HG03439 (cell line): ENCODE measurements around the gene CALM1.

Experiments used
- ATAC-seq: cut with Tn5 transposase; IDR thresholded peaks from one replicate; pipeline ENCODE4 v1.9.1; 2021; ENCODE audit warnings: mild to moderate bottlenecking, moderate library complexity; ENCODE audit not compliant: unreplicated experiment

The CALM1 gene

GRCh38 chr14:90407230-90407629 is 10.4 kb downstream of the CALM1 start:
- ATAC-seq = no peak

DNA sequence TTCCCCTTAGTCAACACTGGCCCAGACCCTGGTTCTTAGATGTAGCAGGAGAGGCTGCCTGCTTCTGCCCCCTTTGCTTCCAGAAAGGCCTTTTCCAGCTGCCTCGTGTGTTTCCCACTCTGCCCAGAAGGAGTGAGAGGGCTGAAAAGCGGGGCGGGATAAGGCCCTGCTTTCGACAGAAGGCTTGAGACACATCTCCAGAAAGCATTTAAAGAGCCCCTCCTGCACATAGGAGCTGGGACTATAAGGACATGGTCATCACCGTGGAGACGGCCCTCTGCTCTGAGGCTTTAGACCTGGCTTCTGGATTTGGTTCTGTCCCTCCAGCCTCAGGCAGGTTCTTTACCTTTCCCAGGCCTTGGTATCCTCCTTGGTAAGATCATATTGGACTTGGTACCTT is 11.9 kb downstream of the CALM1 start:
- no peak for ATAC-seq

DNA sequence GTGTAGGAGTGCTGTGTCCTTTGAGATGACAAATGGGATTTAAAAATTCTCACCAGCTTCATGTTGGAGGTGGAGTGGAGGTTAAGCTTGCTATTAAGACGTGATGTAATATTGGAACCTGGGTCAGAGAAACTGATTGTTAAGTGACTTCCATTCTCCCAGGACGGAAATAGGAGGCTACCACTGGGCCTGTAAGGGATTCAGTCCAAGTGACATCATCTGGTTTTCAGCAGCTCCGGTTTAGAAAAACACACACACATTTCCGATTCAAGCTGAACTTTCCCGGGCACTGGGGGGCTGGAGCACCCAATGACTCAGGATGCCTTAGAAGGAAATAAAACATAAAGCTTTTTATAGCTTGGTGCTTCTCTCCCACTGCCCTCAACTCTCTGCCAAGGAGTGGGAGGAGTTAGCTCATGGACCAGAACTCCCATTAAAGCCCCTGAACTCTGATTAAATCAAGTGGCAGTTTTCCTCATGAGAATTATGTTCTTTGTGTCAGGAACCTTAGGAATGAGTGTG is 12.4 kb downstream of the CALM1 start:
- ATAC-seq = no peak

DNA sequence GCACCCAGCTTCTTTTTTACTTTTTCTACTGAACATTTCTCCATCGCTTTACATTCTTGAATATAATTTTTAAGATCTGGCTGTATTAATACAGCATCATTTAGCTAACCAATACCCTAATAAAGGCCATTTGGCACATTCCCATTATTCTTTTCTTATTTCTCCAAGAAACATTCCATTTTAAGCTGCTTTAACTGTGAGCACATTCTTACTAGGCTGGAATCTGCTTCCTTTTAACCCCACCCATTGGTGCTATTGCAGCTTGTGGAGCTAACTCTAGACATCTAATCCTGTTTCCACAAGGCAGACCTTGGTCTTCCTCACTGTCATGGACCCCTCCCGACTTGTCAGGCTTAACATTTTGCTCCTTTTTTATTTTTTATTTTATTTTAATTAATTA is 15.2 kb downstream of the CALM1 start:
- no peak for ATAC-seq

DNA sequence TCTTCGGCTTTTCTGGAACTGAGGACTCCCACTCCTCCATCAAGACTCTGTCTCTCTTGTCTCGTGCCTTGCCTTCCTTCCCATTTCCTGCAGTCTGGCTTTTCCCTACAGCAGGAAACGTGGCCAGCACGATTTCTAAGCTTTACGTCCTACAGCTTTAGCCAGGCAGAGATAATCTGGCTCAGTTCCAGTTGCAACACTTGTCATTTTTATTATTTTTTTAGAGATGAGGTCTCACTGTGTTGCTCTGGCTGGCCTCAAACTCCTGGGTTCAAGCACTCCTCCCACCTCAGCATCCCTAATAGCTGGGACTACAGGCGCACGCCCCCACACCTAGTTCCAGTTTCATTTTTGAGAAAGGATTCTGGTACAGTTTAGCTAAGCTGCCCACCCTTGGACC is 19.9 kb downstream of the CALM1 start:
- no peak for ATAC-seq

GRCh38 chr14:90418053-90418452 is 21.2 kb downstream of the CALM1 start:
- no peak for ATAC-seq

- ATAC-seq = no peak
Measured at GRCh38 chr14:90419200-90419599, 22.4 kb downstream of the CALM1 start.

DNA sequence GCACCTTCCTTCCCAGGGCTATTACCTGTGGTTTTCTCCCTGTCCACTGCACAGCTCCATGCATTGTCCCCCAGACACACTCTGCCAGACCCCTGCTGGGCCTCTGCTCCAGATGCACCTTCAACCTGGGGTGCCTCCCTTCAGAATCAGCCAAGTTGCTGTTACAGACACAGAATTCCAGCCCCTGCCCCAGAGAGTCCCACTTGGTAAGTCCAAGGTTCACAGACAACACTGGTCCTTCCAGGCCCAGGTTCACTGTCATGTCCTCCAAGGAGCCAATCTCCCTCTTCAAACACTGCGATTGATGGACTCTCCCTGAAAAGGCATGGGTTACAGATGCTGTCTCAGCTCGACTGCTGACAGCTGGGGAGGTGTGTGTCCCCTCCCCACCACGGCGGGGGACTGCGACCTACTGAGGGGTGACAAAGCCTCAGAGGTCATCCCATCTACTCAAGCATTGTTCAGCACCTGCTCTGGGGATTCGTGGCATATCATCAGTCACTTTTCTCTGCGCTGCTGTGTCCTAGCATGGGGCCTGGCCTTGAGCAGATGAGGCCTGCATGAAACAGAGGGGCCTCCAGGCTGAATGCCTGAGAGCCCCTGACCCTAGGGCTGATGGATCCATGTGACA is 24.3 kb downstream of the CALM1 start:
- no peak for ATAC-seq

GRCh38 chr14:90421632-90422020 is 24.8 kb downstream of the CALM1 start:
- ATAC-seq = no peak

- ATAC-seq = no peak
Measured at GRCh38 chr14:90423166-90423565, 26.3 kb downstream of the CALM1 start.

GRCh38 chr14:90424075-90424474 is 27.2 kb downstream of the CALM1 start:
- ATAC-seq = no peak

GRCh38 chr14:90424686-90425372 is 28.0 kb downstream of the CALM1 start:
- no peak for ATAC-seq

GRCh38 chr14:90425373-90425879 is 28.6 kb downstream of the CALM1 start:
- no peak for ATAC-seq

GRCh38 chr14:90426031-90426540 is 29.3 kb downstream of the CALM1 start:
- ATAC-seq = no peak

GRCh38 chr14:90426663-90427062 is 29.8 kb downstream of the CALM1 start:
- ATAC-seq = no peak

DNA sequence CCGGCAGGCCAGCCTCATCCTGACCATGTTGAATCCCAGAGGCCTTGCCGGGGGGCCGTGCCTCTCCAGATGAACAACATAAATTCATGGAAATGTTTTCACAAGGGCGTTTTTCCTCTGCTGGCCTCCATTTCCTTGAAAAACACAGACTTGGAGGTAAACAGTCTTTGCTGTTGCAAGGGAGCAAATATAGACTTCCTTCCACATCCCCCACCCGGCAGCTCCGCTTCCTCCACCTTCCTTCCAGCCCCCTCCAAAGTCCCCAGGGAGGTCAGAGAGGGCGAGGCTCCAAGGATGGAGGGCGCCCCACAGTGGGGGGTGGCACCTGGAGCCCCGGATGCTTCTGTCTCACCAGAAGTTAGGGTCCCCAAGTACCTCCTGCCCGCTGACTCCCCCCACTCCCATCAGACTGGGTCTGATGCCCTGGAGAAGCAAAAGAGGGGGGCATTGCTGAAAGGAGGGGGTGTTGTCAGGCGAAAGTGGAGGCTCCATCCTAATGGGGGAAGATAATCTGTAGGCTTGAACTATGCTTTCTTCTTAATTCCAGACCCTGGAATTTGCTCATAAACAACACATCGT is 31.1 kb downstream of the CALM1 start:
- no peak for ATAC-seq

- ATAC-seq = no peak
Measured at GRCh38 chr14:90428676-90429075, 31.8 kb downstream of the CALM1 start.

- ATAC-seq = no peak
Measured at GRCh38 chr14:90429236-90429635, 32.4 kb downstream of the CALM1 start.

- ATAC-seq = no peak
Measured at GRCh38 chr14:90429754-90430153, 32.9 kb downstream of the CALM1 start.

- ATAC-seq = no peak
Measured at GRCh38 chr14:90434370-90435020, 37.7 kb downstream of the CALM1 start.

DNA sequence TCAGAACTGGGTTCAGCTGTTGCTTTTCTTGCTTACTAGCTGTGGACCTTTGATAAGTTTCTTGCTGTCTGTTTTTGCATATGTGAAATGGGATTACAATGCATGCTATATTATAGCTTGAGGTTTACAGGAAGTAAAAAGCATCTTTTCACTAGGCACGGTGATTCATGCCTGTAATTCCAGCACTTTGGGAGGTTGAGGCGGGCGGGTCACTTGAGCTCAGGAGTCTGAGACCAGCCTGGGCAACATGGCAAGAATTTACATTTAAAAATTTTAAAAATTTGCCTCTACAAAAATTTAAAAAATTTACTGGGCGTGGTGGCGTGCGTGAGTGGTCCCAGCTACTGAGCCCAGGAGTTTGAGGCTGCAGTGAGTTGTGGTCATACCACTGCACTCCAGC is 42.0 kb downstream of the CALM1 start:
- no peak for ATAC-seq
